ENCODE results near the gene DLGAP1.
A peak's percentile ranks its signal among the peaks of the same experiment; 100 is the strongest.

DLGAP1 gene

DNA sequence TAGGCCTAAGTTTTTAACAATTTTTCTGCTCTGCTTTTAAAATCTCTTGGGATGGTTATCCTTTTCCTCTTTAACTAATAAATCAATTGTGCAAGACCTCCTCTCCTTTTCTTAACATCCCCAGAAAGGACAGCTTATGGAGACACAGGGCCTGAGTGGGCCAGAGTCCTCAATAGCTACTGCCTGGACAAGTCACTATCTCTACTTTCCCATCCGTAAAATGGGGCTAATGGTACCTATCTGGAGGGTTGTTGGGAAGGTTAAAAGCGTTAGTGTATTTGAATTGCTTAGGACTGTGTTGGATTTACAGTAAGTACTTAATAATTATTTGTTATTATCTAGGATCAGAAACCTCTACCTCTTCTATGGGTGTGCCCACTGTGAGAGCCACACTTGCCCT lies 945.1 kb downstream of the DLGAP1 start:
- no peak for DNase-seq (ENCODE audit: low read depth in 1 of 2, low spot score in 1 of 2)
- in situ Hi-C loops (cut with HindIII; ENCODE audit: low pct_unique_long_range_greater_than_20kb, low sequenced_read_pairs) = no loop called here
- TF ChIP-seq JUND (IDR thresholded peaks at IDR 0.05; ENCODE audit: low read depth) = no peak

DNA sequence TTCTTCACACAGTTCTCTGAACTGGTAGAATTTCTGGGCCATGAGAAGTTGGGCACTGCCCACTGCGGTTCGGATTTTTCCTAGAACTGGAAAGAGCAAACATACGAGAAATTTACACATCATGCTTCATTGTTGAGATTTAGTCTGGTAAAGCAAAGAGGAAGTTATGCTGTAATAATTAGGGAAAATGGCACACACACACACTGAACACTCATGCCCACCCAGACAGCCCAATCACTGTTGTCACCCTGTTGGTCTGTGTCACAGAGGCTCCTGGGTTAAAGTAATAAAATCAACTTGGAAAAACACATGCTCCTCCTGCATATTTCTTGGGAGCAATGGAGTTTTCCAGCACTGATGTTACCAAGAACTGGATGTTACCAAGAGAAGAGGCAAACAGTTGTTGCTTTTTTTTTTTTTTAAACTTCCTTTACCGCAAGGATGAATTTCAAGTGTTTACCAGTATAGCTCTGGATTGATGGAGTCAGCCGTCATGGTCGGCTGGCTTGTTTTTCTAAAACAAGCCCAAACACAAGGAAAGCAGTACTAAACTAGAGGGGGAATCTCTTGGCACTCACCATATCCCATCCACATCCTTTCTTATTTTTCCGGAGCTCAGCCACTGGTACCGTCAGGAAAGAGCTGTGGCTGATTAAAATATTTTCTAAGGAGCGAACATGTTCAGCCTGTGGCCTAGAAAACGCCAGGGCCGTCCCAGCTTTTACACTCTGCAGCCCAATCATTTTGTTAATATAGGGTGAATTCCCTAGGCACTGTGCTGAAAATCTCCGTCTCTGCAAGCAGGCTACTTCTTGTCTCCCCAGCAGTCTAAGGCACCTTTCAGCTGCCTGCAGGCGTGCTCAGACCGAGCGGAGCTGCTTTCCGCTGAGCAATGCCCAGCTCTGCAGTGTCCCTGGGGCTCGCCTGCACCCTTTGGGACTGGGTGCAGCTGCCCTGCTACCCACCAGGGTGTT lies 946.2 kb downstream of the DLGAP1 start:
- no peak for DNase-seq (ENCODE audit: low read depth in 1 of 2, low spot score in 1 of 2)
- TF ChIP-seq JUND (IDR thresholded peaks at IDR 0.05; ENCODE audit: low read depth) = no peak
- in situ Hi-C loops (cut with HindIII; ENCODE audit: low pct_unique_long_range_greater_than_20kb, low sequenced_read_pairs) = no loop called here

DNA sequence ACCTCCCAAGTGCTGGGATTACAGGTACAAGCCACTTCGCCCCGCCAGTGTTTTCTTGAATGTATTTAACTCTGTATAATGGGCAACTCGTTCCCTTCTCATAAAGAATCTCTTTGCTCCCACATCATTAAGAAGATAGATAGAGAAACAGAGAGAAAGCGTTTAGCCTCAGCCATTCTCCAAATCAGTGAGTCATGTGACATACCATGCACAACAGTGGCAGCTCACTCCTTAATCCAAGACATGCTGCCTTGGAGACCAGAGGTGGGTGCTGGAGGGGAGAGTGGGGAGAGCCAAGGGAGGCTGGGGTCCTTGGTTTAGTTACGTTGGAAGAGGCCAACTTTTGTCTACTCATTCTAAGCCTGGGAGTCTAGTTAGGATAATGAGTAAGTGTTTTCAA lies 950.5 kb downstream of the DLGAP1 start:
- TF ChIP-seq JUND (IDR thresholded peaks at IDR 0.05; ENCODE audit: low read depth) = no peak
- in situ Hi-C loops (cut with HindIII; ENCODE audit: low pct_unique_long_range_greater_than_20kb, low sequenced_read_pairs) = no loop called here
- no peak for DNase-seq (ENCODE audit: low read depth in 1 of 2, low spot score in 1 of 2)

DNA sequence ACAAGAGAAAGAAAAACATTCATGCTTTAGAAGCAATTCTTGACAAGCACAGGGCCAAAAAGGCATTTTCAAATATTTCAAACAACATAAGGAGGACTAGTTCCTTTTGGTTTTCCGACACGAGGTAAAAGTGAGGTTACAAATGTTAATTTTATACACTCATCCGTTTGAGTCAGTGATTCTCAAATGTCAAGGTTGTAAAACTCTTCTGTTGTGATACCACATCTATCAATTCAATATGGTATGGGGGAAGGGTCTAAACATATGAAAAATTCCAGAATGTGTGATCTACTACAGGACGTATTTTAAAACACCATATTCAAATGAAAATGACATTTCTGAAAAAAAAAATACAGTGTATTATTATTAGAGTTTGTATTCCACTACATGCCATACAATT lies 952.5 kb downstream of the DLGAP1 start:
- TF ChIP-seq JUND (IDR thresholded peaks at IDR 0.05; ENCODE audit: low read depth) = no peak
- in situ Hi-C loops (cut with HindIII; ENCODE audit: low pct_unique_long_range_greater_than_20kb, low sequenced_read_pairs) = no loop called here

DNA sequence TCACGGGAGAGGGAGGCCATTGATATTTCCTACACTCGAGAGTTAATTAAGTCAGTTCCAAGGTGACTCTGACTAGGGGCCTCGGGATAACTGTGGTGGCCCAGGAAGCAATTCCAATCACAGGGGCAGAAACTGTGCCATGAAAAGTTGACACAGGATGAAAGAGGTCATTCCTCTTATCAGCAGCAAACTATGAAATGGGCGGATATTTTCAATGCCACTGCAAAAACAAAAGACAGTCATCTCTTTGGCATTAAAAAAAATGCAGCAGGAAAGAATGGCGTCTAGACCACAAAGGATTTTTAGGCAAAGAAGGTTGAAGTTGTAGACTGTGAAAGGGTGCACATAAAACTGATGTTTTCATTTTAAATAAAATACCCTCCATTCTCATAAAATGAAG lies 955.1 kb downstream of the DLGAP1 start:
- TF ChIP-seq JUND (IDR thresholded peaks at IDR 0.05; ENCODE audit: low read depth) = no peak
- in situ Hi-C loops (cut with HindIII; ENCODE audit: low pct_unique_long_range_greater_than_20kb, low sequenced_read_pairs) = no loop called here
- no peak for DNase-seq (ENCODE audit: low read depth in 1 of 2, low spot score in 1 of 2)

More for the DNA sequence above, 952.5 kb downstream of the DLGAP1 start:
- DNase-seq (ENCODE audit: low read depth in 1 of 2, low spot score in 1 of 2) = no peak

DNA sequence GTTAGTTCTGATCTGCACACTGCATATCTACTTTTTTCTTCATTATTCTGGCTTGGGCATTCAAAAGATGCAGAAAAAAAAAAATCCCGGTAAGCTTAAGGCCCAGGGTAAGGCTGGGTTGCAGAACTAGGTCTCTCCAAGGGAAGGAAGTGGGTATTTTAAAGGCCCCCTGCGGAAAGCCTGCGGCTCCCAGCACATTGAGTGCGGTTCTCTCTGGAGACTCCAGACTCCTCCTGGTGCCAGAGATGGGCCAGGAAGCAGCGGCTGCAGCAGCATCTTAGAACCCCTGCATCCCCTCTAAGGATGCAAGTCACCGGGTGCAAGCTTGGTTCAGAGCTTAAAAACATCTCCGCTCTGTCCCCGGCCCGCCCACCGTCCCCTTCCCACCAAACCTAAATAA lies 955.6 kb downstream of the DLGAP1 start:
- no peak for DNase-seq (ENCODE audit: low read depth in 1 of 2, low spot score in 1 of 2)
- no peak for TF ChIP-seq JUND (IDR thresholded peaks at IDR 0.05; ENCODE audit: low read depth)

DNA sequence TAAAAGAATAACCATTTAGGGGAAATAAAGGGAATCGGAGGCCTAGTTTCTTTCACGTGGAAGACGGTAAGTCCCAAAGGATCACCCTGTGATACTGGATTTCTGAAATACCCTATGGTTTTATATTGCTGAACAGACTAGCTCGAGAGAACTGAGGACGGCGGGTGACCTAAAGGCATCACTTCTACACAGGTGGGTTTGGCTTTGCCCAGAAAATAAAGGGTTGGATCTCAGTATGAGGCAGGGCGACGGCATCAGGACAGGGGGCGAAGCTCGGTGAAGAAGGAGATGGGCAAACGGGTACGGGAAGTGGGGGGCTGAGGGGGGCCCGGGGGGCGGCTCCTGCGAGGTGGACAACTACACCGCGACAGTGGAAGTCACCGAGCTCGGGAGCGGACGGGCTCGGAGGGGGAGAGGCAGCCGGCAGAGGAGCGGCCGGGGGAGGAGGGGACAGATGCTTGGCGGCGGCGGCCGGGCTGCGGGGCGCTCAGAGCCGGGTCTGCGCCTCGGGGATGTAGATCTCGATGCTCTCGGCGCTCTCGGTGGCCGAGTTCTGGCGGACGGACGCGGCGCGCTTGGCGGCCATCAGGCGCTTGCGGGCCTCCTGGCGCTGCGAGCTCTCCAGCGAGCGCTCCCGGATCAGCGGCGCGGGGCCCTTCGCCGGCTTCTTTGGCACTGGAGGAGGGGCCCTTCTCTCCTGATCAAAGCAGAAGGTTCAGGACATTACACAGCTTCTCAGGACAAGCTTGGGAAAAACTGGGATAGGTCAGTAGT lies 956.2 kb downstream of the DLGAP1 start:
- in situ Hi-C loops (cut with HindIII; ENCODE audit: low pct_unique_long_range_greater_than_20kb, low sequenced_read_pairs) = no loop called here
- DNase-seq (ENCODE audit: low read depth in 1 of 2, low spot score in 1 of 2) = peak; percentile 9 to 24
- TF ChIP-seq JUND (IDR thresholded peaks at IDR 0.05; ENCODE audit: low read depth) = no peak

More for the DNA sequence above, 955.6 kb downstream of the DLGAP1 start:
- in situ Hi-C loops (cut with HindIII; ENCODE audit: low pct_unique_long_range_greater_than_20kb, low sequenced_read_pairs) = no loop called here

DNA sequence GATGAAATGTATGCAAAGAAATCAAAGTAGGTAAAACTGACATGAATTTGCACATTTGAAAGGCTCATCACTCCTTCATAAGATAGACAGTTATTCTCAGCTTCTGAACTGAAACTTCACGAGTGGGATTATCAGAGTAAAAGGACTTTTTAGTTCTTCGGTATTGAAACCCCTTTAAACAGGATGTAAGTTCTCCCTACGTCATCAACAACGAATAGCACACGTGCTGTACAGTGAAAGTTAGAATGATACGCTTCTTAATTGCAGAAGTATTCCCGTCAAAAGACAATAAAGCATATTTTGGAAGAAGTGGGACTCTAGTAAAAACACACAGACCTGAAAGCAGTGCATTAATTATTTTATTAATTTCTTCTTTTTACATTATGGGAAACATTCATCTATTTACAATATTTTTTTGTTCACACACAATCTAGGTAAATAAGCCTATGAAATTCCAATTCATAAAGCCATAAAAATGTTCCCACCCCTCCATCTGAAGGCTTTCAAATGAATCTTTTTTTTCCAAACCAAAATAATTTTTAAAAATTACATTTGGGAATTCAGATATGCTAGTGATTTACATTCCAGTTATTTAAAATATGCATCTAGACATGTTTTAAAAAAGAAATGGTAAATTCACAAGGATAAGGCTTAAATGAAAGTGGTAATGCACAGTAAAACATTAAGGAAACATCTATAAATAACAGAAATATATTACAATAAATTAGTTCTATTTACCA lies 959.2 kb downstream of the DLGAP1 start:
- in situ Hi-C loops (cut with HindIII; ENCODE audit: low pct_unique_long_range_greater_than_20kb, low sequenced_read_pairs) = no loop called here
- DNase-seq (ENCODE audit: low read depth in 1 of 2, low spot score in 1 of 2) = no peak
- no peak for TF ChIP-seq JUND (IDR thresholded peaks at IDR 0.05; ENCODE audit: low read depth)

DNA sequence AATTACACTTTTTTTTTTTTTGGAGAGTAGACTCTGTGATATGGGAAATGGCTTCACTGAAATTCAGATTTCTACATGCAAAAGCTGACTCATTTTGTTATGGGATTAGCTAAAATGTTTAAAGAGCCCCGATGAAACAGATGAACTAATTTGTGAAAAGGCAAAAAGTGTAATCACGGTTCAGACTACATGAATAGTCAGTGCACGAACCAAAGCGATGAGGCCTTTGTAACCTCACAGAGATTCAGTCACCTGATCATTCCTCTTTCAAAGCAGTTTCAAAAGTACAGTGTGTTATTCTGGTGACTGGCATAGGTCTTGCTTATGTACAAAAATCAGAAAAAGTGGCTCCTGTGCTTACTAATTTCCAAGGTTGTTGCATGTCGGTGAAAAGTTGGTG lies 960.5 kb downstream of the DLGAP1 start:
- in situ Hi-C loops (cut with HindIII; ENCODE audit: low pct_unique_long_range_greater_than_20kb, low sequenced_read_pairs) = no loop called here

DNA sequence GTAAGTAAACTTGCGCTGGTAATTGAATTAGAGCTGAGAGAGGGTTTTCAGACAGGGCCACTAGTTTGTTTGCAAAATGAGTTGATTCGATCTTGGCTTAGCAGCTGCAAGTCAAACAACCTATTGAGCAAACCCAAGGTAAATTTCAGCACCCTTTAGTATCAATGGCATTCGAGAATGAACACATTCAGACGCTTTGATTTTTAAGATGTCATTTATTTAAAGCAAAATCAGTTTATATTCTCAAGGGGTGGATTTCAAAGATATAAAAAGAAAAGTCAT lies 960.9 kb downstream of the DLGAP1 start:
- DNase-seq (ENCODE audit: low read depth in 1 of 2, low spot score in 1 of 2) = peak in 1 of 2 experiments; percentile 19
- in situ Hi-C loops (cut with HindIII; ENCODE audit: low pct_unique_long_range_greater_than_20kb, low sequenced_read_pairs) = no loop called here
- TF ChIP-seq JUND (IDR thresholded peaks at IDR 0.05; ENCODE audit: low read depth) = no peak

More for the DNA sequence above, 960.5 kb downstream of the DLGAP1 start:
- no peak for DNase-seq (ENCODE audit: low read depth in 1 of 2, low spot score in 1 of 2)
- no peak for TF ChIP-seq JUND (IDR thresholded peaks at IDR 0.05; ENCODE audit: low read depth)

DNA sequence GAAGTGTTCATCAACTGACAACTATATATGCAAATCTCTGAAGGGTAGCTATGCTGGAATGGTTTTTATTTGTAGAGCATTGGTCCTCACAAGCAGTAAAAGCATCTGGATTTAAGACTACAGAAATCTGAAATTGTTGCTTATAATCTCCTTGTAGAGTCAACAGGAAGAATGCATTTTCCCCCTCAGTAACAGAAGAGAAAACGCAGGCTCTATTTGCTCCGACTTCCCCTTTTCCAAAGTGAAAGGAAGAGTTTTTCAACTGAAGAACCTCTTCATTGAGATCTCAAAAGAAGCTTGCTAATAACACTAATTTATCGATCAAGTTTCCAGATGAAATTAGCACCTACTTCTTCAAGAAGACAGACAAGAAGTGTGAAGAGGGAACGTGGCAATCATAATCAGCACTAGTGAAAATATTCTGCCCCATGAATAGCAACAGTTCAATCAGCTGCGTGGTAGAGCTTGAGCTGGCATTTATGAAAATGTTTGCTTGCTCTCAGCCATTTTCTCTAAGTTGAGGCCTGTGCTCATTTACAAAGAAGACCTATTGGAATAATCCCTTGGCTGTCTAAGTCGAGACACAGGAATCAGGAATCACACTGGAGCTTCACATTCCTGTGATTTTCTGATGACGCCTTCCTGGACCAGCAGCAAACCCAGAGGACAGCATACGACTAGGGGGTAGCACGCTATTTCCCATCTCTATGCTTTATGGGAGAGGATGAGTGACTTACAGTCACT lies 961.4 kb downstream of the DLGAP1 start:
- in situ Hi-C loops (cut with HindIII; ENCODE audit: low pct_unique_long_range_greater_than_20kb, low sequenced_read_pairs) = no loop called here
- DNase-seq (ENCODE audit: low read depth in 1 of 2, low spot score in 1 of 2) = peak in 1 of 2 experiments; percentile 35
- no peak for TF ChIP-seq JUND (IDR thresholded peaks at IDR 0.05; ENCODE audit: low read depth)

DNA sequence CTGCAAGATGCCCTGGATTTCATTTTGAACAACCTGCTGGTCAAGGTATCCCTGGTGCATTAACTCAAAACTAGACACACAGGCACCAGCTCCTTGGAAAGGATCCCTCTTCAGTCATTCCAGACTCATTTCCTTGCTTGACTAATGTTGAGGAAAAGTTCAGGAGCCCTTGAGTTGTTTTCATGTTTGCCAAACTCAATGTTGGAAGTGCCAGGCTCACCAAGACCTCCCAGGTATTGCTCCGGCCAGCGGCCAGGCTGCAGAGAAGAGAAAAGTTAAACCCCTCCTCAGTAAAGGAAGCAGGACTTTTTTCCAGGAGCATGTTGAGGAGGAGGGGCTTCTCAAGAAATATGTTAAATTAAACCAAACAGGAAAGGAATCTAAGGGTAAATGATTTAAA lies 962.4 kb downstream of the DLGAP1 start:
- in situ Hi-C loops (cut with HindIII; ENCODE audit: low pct_unique_long_range_greater_than_20kb, low sequenced_read_pairs) = no loop called here
- no peak for DNase-seq (ENCODE audit: low read depth in 1 of 2, low spot score in 1 of 2)
- TF ChIP-seq JUND (IDR thresholded peaks at IDR 0.05; ENCODE audit: low read depth) = no peak

Data from T47D (cell line).